K562 (cell line): ENCODE measurements around the gene WDR91. TPM values are rescaled to one million over a fixed set of nuclear protein-coding genes. Genes with fewer than 3 reads are reported as not detected.

Source experiments
- ELF4 ChIP-seq: fragments of 450-650 bp; formaldehyde crosslinking; IDR thresholded peaks from 2 replicates; pipeline ENCODE4 v1.4.0; 2022; ENCODE audit warnings: missing genetic modification characterization
- GABPB1 ChIP-seq: sonication (generic); formaldehyde crosslinking; IDR thresholded peaks from 2 replicates; pipeline ENCODE4 v1.8.0; 2022; ENCODE audit warnings: mild to moderate bottlenecking, missing genetic modification reagents
- NEUROD1 ChIP-seq: fragments of 150-350 bp; IDR thresholded peaks from 2 replicates; pipeline ENCODE4 v1.6.1; 2014; ENCODE audit warnings: borderline replicate concordance, low read length, low read depth; ENCODE audit not compliant: partially characterized antibody
- SNRNP70 ChIP-seq: fragments of 200-400 bp; formaldehyde crosslinking; optimal IDR thresholded peaks from 2 replicates; pipeline ENCODE3; 2017; ENCODE audit warnings: low read depth, low read length
- TSC22D4 ChIP-seq: fragments of 450-650 bp; IDR thresholded peaks from 2 replicates; pipeline ENCODE4 v1.6.1; 2016; ENCODE audit warnings: missing genetic modification characterization, missing biosample characterization, control low read depth
- ZNF12 ChIP-seq: sonication (generic); formaldehyde crosslinking; IDR thresholded peaks from 2 replicates; pipeline ENCODE4 v1.4.0; 2020; ENCODE audit warnings: mild to moderate bottlenecking, missing genetic modification reagents
- polyA plus RNA-seq, 8 experiments: library from polyadenylated mRNA; depleted of rRNA in 4 of 8; stranded (reverse) in 5 of 8; unstranded in 3 of 8; fragments of >200 nt; fragmentation: Nextera tagmentation in 2 of 8; fragmentation: Illumina TruSeq in 1 of 8; extraction: Ambion mirVana in 2 of 8; extraction: Trizol in 1 of 8; gene quantifications; 2 replicates each; pipeline versions ENCODE4 v1.2.1 to v1.2.3, GENCODE V29; 2011 to 2014; ENCODE audit warnings: inconsistent platforms in 1 of 8, missing spikeins in 1 of 8
- total RNA-seq, 7 experiments: library from RNA; depleted of rRNA in 6 of 7; stranded (reverse); fragments of >200 nt in 6 of 7; fragmentation: Illumina TruSeq in 2 of 7; extraction: Trizol in 2 of 7; gene quantifications; 2 replicates each; pipeline versions ENCODE4 v1.2.1 to v1.2.3, GENCODE V29; 2011 to 2021; ENCODE audit warnings: low replicate concordance in 1 of 7
- TF ChIP-seq, protein P1 (sequence below): fragments of 250-450 bp; sonication (Bioruptor Pico); IDR thresholded peaks from 2 replicates; pipeline ENCODE4 v1.5.0; 2021
- TF ChIP-seq, protein P2 (sequence below), 2 experiments: fragments of 150-350 bp in 1 of 2; IDR thresholded peaks; 2 replicates each; pipeline ENCODE4 v1.6.1; 2012 to 2016; ENCODE audit warnings: low read depth in 2 of 2, low read length in 2 of 2, mild to moderate bottlenecking in 1 of 2, moderate library complexity in 1 of 2
- TF ChIP-seq, protein P3 (sequence below): fragments of 450-650 bp; formaldehyde crosslinking; IDR thresholded peaks from 2 replicates; pipeline ENCODE4 v1.4.0; 2020; ENCODE audit warnings: mild to moderate bottlenecking, mixed read lengths
- TF ChIP-seq, protein P4 (sequence below): fragments of 250-450 bp; sonication (Bioruptor Pico); IDR thresholded peaks from 2 replicates; pipeline ENCODE4 v1.4.0; 2020
- TF ChIP-seq, protein P5 (sequence below): sonication (generic); formaldehyde crosslinking; IDR thresholded peaks from 2 replicates; pipeline ENCODE4 v1.8.1; 2023; ENCODE audit warnings: mild to moderate bottlenecking, missing genetic modification reagents

Gene WDR91
- total and polyA plus RNA-seq, 9 of the 15 experiments (the other 6 are each of a cell fraction or from before 2014, with no cell fraction given) = 1.9 to 18.2 (median 9.8) TPM

DNA sequence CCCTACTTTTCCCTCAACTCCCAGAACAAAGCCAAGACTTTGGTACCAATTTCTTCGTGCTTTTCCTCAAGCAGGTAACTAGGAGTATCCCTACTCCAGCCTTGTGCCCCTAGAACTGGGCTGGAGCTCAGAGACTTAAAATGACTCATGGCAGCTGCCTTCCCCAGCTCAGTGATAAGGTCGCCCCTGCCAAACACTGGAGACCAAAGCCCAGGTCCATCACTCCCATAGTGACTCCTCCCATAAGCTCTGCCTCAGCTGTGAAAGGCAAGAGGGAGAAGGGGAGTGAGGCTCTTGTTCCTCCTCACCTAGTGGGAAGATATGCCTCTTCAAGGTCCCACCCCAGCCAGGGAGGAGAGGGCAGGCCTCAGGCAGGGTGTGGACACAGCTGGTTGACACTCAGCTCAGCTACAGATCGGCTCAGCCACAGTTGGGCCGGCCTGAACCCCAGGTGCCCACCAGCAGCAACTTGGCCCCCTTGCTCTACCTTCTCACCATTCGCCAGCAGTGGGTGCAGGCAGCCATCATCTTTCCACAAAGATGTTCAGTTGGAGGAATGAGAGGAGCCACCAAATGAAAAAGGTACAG lies 27.0 kb downstream of the WDR91 start (continued):
- TF ChIP-seq, protein P1, sequence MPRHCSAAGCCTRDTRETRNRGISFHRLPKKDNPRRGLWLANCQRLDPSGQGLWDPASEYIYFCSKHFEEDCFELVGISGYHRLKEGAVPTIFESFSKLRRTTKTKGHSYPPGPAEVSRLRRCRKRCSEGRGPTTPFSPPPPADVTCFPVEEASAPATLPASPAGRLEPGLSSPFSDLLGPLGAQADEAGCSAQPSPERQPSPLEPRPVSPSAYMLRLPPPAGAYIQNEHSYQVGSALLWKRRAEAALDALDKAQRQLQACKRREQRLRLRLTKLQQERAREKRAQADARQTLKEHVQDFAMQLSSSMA (CRISPR knock-in tag) = no peak
- TF ChIP-seq, protein P2, sequence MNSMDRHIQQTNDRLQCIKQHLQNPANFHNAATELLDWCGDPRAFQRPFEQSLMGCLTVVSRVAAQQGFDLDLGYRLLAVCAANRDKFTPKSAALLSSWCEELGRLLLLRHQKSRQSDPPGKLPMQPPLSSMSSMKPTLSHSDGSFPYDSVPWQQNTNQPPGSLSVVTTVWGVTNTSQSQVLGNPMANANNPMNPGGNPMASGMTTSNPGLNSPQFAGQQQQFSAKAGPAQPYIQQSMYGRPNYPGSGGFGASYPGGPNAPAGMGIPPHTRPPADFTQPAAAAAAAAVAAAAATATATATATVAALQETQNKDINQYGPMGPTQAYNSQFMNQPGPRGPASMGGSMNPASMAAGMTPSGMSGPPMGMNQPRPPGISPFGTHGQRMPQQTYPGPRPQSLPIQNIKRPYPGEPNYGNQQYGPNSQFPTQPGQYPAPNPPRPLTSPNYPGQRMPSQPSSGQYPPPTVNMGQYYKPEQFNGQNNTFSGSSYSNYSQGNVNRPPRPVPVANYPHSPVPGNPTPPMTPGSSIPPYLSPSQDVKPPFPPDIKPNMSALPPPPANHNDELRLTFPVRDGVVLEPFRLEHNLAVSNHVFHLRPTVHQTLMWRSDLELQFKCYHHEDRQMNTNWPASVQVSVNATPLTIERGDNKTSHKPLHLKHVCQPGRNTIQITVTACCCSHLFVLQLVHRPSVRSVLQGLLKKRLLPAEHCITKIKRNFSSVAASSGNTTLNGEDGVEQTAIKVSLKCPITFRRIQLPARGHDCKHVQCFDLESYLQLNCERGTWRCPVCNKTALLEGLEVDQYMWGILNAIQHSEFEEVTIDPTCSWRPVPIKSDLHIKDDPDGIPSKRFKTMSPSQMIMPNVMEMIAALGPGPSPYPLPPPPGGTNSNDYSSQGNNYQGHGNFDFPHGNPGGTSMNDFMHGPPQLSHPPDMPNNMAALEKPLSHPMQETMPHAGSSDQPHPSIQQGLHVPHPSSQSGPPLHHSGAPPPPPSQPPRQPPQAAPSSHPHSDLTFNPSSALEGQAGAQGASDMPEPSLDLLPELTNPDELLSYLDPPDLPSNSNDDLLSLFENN (IDR thresholded peaks at IDR 0.05; ENCODE audit: low read depth in 2 of 2, low read length in 2 of 2) = no peak
- TF ChIP-seq ELF4 (CRISPR knock-in tag) (no peak), SNRNP70 (no peak), TSC22D4 (tag) (no peak), NEUROD1 (no peak), GABPB1 (CRISPR knock-in tag) (no peak), ZNF12 (CRISPR knock-in tag) (no peak)
- TF ChIP-seq, protein P3, sequence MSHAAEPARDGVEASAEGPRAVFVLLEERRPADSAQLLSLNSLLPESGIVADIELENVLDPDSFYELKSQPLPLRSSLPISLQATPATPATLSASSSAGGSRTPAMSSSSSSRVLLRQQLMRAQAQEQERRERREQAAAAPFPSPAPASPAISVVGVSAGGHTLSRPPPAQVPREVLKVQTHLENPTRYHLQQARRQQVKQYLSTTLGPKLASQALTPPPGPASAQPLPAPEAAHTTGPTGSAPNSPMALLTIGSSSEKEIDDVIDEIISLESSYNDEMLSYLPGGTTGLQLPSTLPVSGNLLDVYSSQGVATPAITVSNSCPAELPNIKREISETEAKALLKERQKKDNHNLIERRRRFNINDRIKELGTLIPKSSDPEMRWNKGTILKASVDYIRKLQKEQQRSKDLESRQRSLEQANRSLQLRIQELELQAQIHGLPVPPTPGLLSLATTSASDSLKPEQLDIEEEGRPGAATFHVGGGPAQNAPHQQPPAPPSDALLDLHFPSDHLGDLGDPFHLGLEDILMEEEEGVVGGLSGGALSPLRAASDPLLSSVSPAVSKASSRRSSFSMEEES = no peak
- TF ChIP-seq, protein P4, sequence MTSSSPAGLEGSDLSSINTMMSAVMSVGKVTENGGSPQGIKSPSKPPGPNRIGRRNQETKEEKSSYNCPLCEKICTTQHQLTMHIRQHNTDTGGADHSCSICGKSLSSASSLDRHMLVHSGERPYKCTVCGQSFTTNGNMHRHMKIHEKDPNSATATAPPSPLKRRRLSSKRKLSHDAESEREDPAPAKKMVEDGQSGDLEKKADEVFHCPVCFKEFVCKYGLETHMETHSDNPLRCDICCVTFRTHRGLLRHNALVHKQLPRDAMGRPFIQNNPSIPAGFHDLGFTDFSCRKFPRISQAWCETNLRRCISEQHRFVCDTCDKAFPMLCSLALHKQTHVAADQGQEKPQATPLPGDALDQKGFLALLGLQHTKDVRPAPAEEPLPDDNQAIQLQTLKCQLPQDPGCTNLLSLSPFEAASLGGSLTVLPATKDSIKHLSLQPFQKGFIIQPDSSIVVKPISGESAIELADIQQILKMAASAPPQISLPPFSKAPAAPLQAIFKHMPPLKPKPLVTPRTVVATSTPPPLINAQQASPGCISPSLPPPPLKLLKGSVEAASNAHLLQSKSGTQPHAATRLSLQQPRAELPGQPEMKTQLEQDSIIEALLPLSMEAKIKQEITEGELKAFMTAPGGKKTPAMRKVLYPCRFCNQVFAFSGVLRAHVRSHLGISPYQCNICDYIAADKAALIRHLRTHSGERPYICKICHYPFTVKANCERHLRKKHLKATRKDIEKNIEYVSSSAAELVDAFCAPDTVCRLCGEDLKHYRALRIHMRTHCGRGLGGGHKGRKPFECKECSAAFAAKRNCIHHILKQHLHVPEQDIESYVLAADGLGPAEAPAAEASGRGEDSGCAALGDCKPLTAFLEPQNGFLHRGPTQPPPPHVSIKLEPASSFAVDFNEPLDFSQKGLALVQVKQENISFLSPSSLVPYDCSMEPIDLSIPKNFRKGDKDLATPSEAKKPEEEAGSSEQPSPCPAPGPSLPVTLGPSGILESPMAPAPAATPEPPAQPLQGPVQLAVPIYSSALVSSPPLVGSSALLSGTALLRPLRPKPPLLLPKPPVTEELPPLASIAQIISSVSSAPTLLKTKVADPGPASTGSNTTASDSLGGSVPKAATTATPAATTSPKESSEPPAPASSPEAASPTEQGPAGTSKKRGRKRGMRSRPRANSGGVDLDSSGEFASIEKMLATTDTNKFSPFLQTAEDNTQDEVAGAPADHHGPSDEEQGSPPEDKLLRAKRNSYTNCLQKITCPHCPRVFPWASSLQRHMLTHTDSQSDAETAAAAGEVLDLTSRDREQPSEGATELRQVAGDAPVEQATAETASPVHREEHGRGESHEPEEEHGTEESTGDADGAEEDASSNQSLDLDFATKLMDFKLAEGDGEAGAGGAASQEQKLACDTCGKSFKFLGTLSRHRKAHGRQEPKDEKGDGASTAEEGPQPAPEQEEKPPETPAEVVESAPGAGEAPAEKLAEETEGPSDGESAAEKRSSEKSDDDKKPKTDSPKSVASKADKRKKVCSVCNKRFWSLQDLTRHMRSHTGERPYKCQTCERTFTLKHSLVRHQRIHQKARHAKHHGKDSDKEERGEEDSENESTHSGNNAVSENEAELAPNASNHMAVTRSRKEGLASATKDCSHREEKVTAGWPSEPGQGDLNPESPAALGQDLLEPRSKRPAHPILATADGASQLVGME = no peak
- TF ChIP-seq, protein P5, sequence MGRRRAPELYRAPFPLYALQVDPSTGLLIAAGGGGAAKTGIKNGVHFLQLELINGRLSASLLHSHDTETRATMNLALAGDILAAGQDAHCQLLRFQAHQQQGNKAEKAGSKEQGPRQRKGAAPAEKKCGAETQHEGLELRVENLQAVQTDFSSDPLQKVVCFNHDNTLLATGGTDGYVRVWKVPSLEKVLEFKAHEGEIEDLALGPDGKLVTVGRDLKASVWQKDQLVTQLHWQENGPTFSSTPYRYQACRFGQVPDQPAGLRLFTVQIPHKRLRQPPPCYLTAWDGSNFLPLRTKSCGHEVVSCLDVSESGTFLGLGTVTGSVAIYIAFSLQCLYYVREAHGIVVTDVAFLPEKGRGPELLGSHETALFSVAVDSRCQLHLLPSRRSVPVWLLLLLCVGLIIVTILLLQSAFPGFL = no peak
